ENCODE measurements around the gene FBXO17.
"Not testable (repeated sequence)": the region's sequence is repeated elsewhere in the genome, so short reads cannot be mapped to it uniquely, and the experiment has no call there.

Gene FBXO17

DNA sequence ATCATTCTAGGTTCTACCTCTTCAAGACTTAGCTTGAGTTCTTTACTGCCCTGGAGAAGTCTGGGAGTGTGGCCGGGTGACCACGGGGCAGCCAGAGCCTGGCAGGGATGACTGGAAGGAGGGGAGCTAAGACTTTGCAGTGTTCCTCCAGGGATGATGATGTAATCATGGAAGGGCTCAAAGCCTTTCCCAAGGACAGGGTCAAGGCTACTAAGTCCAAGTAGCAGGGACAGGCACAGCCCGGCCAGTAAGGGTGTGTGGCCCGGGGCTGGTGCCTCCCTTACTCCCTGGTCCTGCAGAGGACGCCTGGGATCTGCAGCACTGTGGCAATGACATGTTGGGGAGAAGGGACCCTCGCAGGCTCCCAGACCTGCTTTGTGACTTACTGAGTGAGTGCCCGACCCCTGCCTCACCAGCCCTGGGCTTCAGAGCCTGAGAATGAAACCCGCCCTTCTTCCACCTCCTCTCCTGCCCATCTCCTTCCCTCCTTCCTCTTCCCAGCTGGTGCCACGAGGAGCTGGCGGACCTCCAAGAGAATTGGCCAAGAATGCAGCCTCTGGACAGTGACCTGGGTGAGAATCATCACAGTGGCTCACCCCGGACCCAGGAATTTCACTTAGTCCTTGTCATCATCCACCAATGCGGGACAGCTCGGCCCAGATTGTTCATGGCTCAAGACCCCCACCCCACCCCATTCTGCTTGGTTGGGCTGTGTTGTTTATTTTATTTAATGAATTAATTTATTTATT, 15.6 kb upstream of the FBXO17 start:
- TF ChIP-seq, protein P1, sequence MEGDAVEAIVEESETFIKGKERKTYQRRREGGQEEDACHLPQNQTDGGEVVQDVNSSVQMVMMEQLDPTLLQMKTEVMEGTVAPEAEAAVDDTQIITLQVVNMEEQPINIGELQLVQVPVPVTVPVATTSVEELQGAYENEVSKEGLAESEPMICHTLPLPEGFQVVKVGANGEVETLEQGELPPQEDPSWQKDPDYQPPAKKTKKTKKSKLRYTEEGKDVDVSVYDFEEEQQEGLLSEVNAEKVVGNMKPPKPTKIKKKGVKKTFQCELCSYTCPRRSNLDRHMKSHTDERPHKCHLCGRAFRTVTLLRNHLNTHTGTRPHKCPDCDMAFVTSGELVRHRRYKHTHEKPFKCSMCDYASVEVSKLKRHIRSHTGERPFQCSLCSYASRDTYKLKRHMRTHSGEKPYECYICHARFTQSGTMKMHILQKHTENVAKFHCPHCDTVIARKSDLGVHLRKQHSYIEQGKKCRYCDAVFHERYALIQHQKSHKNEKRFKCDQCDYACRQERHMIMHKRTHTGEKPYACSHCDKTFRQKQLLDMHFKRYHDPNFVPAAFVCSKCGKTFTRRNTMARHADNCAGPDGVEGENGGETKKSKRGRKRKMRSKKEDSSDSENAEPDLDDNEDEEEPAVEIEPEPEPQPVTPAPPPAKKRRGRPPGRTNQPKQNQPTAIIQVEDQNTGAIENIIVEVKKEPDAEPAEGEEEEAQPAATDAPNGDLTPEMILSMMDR (IDR thresholded peaks at IDR 0.05; ENCODE audit: low read depth, low read length) = no peak
- H3K4me3 ChIP-seq (ENCODE audit: low read depth, low read length) = no peak overlapping the region

DNA sequence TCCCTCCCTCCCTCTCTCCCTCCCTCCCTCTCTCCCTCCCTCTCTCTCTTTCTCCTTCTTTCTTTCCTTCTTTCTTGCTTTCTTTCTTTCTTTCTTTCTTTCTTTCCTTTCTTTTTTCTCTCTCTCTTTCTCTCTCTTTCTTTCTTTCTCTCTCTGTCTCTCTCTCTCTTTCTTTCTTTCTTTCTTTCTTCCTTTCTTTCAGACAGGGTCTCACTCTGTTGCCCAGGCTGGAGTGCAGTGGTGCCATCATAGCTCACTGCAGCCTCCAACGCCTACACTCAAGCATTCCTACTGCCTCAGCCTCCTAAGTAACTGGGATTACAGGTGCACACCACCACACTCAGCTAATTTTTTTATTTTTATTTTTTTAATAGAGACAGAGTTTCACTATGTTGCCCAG, 14.1 kb upstream of the FBXO17 start:
- H3K4me3 ChIP-seq (ENCODE audit: low read depth, low read length) = not testable (repeated sequence)

DNA sequence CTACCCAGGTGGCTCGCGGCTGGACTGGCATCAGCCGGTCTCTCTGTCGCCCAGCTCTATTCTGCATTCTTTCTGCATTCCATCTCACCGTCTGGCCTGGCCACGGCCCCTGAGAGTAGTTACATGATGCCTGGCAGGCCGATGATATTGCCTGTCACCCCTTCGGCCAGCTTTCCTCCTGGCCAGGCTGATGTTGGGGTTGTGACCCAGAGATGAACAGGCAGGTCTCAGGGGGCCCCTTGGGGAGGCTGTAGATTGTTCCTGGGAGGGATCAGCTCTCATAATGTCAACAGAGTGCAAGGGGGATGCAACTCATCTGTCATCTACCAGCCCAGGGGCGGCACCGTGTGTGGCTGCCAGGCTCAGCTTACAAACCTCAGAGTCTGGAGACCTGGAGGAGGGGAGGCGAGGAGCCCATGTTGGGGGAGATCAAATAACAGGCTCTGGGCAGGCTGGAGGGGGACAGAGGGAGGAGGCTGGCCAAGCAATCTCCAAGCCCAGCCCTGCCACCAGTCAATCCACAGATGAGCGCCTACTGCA, 13.6 kb upstream of the FBXO17 start:
- TF ChIP-seq, protein P1 (IDR thresholded peaks at IDR 0.05; ENCODE audit: low read depth, low read length) = no peak
- no peak overlapping the region for H3K4me3 ChIP-seq (ENCODE audit: low read depth, low read length)

DNA sequence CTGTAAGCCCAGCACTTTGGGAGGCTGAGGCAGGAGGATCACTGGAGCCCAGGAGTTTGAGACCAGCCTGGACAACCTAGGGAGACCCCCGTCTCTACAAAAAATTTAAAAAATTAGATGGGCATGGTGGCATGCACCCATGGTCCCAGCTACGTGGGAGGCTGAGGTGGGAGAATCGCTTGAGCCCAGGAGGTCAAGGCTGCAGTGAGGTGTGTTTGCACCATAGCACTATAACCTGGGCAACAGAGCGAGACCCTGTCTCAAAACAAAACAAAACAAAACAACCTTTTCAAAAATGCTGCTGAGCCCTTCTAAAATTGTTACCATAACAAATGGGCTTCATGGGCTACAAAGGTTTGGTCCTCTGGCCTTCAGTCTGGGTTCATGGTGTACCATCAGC, 13.1 kb upstream of the FBXO17 start:
- not testable (repeated sequence) for H3K4me3 ChIP-seq (ENCODE audit: low read depth, low read length)

DNA sequence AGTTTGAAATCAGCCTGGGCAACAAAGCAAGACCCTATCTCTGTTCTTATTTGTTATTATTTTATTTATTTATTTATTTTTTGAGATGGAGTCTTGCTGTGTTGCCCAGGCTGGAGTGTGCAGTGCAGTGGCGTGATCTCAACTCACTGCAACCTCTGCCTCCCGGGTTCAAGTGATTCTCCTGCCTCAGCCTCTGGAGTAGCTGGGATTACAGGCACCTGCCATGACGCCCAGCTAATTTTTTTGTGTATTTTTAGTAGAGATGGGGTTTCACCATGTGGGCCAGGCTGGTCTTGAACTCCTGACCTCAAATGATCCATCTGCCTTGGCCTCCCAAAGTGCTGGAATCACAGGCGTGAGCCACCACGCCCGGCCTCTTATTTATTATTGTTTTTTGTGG, 12.2 kb upstream of the FBXO17 start:
- H3K4me3 ChIP-seq (ENCODE audit: low read depth, low read length) = not testable (repeated sequence)

DNA sequence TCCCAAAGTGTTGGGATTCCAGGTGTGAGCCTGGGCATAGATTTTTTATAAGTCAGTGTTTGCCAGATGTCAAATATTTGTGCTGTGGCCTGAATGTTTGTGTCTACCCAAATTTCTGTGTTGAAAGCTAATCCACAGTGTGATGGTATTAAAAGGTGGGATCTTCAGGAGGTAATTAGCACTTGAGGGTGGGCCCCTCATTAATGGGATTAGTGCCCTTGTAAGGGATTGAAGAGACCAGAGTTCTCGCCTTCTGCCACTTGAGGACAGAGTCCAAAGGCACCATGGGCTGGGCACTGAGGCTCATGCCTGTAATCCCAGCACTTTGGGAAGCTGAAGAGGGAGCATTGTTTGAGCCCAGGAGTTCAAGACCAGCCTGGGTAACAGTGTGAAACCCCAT, 9.7 kb upstream of the FBXO17 start:
- no peak overlapping the region for H3K4me3 ChIP-seq (ENCODE audit: low read depth, low read length)

DNA sequence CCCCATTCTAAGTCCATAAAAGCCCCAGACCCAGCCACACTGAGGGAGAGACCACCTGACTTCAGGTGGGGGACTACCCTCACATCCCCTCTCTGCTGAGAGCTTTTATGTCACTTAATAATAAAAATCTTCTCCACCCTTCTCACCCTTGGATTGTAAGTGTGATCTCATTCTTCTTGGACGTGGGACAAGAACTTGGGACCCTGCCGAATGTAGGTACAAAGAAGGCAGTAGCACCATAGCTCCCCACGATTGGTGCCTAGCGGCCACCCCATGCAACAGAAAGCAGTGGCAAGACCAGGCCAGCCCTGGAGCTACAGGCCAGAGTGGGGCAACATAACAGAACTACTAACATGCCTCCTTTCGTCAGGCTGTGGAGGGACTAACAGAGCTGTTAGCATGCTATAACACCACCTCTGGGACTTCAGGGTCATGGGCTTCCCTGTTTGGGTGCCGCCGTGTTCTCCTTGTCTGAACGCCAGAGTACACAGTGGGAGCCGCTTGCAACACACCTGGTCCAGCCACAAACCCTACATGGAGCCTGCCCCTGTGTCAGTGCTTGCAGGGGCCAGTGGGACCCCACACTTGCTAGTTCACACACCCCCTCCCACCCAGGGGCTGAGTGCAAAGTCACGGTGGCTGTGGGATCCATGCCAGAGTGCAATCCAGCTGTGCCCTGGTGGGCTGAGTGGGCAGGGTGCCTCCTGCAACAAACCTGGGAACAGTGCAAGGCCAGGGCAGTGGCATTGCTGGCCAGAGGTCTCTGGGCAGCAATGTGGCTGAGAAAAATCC, 5.2 kb upstream of the FBXO17 start:
- TF ChIP-seq, protein P1 (IDR thresholded peaks at IDR 0.05; ENCODE audit: low read depth, low read length) = no peak

More for the DNA sequence above, 9.7 kb upstream of the FBXO17 start:
- TF ChIP-seq, protein P1 (IDR thresholded peaks at IDR 0.05; ENCODE audit: low read depth, low read length) = no peak

DNA sequence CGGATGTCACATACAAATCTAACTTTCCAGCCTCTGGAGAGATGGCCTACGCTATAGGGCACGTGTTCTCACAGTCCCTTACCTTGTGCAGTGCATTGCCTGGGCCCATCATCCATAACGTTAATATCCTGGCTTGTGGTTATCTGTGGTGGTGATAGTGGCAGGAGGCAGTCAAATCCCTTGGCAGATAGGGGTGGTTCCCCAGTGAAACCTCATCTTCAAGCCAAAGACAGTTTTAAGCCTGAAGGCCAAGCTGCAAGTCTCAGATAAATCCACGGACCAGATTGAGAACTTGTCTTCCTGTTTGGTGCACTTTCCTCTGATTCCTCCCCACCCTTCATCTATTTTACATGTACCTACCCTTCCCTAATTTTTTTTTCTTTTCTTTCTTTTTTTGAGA, 4.3 kb upstream of the FBXO17 start:
- no peak overlapping the region for H3K4me3 ChIP-seq (ENCODE audit: low read depth, low read length)
- TF ChIP-seq, protein P1 (IDR thresholded peaks at IDR 0.05; ENCODE audit: low read depth, low read length) = no peak

More for the DNA sequence above, 5.2 kb upstream of the FBXO17 start:
- H3K4me3 ChIP-seq (ENCODE audit: low read depth, low read length) = no peak overlapping the region
